Measurements from ENCODE around the gene PTGES3.

Gene PTGES3

DNA sequence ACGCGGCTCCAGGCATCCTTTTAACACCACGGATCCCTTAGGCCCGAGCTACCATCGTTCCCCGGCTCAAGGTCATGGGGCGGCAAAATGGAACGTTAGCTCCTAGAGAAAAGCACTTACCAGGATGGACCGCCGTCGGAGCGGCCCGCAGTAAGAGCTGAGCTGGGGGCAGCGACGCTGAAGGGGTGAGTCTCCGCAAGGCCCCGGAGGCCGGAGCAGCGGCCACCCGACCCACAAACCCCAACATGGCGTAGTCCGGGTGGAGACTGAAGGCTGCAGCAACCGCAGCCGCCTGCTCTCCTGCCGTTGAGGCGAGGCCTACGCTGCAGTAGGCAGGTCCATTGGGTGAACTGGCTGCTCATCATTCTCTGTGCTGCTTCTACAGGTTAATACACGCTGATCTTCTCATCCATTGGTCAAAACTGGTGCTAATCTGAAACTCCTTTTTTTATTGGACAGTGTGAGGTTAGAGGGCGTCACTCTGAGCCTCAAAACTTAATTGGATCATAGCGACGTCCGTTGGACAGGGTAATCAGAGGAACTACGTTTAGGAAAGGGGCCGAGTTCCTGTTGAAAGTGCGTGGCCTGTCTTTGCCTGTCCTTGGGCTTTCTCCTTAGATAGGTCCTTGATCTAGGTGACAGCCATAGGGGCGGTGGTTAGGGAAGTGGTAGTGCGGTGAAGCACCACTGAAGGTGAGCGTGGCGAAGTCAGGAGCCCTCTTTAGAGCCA, 42.2 kb downstream of the PTGES3 start, which contains the start of gene ATP5F1B:
TSS of gene ATP5F1B (minus strand) at position 268 of the 730 bp plus-strand sequence. CDS start at position 247, 21 bp downstream.
- DNase-seq = peak; percentile 99

GRCh38 chr12:56645201-56645716, 42.8 kb downstream of the PTGES3 start:
- no peak for DNase-seq

GRCh38 chr12:56644654-56645053, 43.4 kb downstream of the PTGES3 start:
- no peak for DNase-seq

DNA sequence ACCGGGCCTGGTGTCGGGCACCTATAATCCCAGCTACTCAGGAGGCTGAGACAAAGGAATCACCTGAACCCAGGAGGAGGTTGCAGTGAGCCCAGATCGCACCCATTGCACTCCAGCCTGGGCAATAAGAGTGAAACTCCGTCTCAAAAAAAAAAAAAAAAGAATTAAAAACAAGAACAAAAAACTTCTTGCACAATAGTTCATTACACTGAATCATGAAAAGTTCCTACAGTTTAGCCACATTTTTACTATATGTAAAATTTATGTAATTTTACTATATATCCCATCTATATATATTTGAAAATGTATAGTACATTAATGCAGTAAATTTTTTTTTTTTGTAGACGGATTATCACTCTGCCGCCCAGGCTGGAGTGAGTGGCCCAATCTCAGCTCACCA, 46.9 kb downstream of the PTGES3 start:
- no peak for DNase-seq

DNA sequence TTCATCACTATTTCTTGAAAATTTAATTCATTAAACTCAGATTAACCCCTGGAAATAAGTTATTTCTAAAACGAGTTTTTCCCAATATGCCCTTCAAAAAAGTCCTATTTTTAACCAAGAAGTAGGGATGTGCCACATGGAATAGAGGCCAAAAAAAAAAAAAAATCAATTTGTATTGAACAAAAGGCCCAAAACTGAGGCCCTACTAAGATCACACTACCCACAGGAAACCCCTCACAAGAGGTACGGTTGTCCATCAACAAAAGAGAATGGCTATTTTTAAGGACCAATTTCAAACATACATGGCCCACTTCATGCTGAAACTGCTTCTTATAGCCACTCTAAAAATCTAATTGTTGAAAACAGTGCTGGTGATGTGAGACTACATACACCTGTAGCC, 50.5 kb downstream of the PTGES3 start:
- DNase-seq = no peak

GRCh38 chr12:56636675-56637540, 51.2 kb downstream of the PTGES3 start:
- peak; percentile 97 for DNase-seq

GRCh38 chr12:56635806-56636674, 52.0 kb downstream of the PTGES3 start:
- peak; percentile 72 for DNase-seq

GRCh38 chr12:56634837-56635791, 53.0 kb downstream of the PTGES3 start:
- DNase-seq = peak; percentile 8

- no peak for DNase-seq
Observed at GRCh38 chr12:56634242-56634836, 53.7 kb downstream of the PTGES3 start.

DNA sequence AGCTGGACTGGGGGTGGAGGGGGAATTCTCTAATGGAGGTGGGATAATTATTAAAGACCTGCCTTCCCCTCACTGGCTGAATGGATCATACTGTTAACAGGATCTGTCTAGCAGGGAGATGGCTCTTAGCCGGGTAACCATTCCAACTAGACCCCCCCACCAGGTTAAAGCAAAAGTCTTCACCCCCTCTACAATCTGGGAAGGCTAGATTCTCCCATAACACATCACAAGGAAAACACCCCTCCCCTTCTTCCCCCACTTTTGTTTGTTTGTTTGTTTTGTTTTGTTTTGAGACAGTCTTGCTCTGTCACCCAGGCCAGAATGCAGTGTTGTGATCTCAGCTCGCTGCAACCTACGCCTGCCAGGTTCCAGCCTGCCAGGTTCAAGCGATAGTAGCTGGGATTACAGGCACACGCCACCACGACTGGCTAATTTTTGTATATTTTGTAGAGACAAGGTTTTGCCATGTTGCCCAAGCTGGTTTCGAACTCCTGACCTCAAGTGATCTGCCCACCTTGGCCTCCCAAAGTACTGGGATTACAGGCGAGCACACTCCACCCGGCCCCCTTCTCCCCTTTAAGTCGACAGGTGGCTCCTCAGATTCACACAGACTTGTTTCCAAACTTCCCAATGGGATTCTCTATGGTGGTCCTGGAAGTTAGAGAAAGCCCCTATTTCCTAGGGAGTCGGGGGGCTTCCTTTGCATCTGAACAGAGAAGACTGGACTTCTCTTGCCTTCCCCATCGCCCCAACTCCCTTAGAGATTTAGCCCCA, 54.4 kb downstream of the PTGES3 start:
- no peak for DNase-seq

- DNase-seq = no peak
Observed at GRCh38 chr12:56632701-56633467, 55.2 kb downstream of the PTGES3 start.

GRCh38 chr12:56631790-56632700, 56.0 kb downstream of the PTGES3 start:
- no peak for DNase-seq

- peak; percentile 54 for DNase-seq
Observed at GRCh38 chr12:56630180-56630632, 57.9 kb downstream of the PTGES3 start, which contains the start of gene BAZ2A. TSS of gene BAZ2A (minus strand) at chr12:56630326. CDS start at chr12:56617530, 12,796 bp downstream.

DNA sequence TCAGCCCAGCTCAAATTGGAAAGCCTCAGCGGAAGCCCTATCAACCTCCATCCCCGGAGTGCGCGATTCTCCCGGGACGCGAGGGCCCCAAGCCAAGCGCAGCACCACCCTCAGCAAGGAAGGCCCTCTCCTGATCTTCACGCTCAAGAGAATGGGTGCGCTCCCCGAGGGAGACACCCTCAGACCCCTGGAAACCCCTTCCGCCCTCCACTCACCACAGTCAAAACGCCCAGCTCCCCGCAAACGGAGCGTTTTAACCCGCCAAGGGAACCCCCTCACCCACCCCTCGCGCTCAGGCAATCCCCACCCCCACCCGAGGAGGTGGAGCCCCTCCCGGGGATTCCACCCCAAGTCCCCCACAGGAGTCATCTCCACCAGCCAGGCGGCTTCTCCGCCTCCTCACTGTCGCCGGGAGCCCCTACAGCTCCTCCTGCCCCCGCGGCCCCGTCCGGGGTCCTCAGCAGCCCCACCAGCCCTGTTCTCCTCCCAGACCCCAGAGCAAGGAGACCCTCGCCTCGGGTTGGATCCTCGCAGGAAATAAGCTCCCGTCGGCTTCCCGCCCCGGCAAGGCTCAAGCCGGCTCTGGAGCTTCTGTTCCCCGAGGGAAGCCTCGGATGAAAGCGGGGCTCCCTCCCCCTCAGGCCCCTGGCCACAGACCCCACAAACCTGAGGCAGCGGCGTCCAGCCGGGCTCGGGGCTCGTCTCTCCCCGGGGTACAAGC, 58.5 kb downstream of the PTGES3 start:
- no peak for DNase-seq

GRCh38 chr12:56628671-56629458, 59.2 kb downstream of the PTGES3 start:
- no peak for DNase-seq

GRCh38 chr12:56626701-56627100, 61.4 kb downstream of the PTGES3 start:
- DNase-seq = no peak

DNA sequence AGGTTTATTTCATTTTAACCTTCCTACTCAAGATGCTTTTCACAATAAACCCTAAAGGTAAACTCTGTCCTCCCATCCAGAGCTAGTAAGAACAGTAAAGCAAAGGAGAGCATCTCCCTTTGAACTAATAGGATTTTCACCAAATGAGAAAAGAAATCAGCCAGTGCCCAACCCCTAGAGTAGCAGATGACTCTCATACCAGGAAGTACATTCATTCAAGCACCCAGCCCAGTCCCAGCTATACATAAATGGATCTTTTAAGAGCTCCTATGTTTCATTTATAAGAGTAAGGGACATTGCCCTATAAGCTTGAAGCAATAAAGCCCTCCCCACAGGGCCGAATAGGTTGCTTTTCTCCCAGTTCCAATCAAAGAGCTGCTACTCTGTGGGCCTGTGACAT, 65.5 kb downstream of the PTGES3 start:
- DNase-seq = no peak
